GM12874 (cell line): ENCODE data around the gene ADK.

Experiments used
- CTCF ChIP-seq: IDR thresholded peaks from 2 replicates; pipeline ENCODE4 v1.5.1; 2011; ENCODE audit warnings: low read depth, mild to moderate bottlenecking, control low read depth, low read length, moderate library complexity; ENCODE audit not compliant: insufficient read depth

The ADK gene

GRCh38 chr10:74347522-74347921 lies 196.5 kb downstream of the ADK start:
- no peak for TF ChIP-seq CTCF

DNA sequence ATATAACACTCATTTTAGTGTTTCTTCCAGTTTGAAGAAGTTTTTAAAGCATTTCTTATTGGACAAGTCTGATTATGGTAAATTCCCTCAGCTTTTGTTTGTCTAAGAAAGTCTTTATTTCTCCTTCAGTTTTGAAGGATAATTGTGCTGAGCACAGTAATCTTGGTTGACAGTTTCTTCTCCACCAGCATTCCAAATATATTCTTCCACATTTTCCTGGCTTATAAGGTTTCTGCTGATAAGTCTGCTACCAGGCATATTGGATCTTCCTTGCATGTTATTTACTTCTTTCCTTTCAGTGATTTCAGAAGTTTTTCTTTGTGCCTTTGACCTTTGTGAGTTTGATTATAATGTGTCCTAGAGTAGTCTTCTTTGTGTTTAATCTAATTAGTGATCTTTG lies 210.7 kb downstream of the ADK start:
- no peak for TF ChIP-seq CTCF

- TF ChIP-seq CTCF: no peak
These were observed 212.7 kb downstream of the ADK start for GRCh38 chr10:74363727-74364126.

DNA sequence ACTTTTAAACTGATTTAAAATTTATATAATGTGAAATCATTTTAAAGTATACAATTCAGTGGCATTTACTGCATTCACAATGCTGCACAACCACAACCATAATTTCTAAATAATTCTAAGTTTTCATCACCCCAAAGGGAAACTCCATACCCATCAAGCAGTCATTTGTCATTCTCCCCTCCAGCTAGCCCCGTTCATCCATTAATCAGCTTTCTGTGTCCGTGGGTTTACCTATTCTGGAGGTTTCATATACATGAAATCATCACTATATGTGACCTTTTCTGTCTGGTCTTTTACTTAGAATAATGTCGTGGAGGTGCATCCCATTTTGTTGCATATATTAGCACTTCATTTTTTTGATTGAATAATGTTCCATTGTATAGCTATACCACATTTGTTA lies 214.1 kb downstream of the ADK start:
- TF ChIP-seq CTCF: no peak

GRCh38 chr10:74371696-74372095 lies 220.7 kb downstream of the ADK start:
- TF ChIP-seq CTCF: no peak

DNA sequence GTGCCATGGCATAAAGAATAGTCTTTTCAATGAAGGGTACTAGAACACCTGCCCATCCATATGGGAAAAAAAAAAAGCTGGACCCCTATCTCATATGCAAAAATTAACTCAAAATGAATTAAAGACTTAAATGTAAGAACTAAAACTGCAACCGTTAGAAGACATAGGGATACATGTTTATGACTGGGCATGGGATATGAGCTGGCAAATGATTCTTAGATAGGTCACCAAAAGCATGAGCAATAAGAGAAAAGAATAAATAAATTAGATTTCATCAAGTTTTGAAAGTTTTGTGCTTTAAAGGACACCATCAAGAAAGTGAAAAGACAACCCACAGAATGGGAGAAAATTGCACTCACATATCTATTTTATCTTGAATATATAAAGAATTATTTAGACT lies 222.0 kb downstream of the ADK start:
- TF ChIP-seq CTCF: no peak

GRCh38 chr10:74377476-74377875 lies 226.5 kb downstream of the ADK start:
- TF ChIP-seq CTCF: no peak

- no peak for TF ChIP-seq CTCF
These were observed 228.5 kb downstream of the ADK start for GRCh38 chr10:74379474-74379873.
